Measurements from ENCODE around the gene SPINK8.
"Not testable (repeated sequence)": the region's sequence is repeated elsewhere in the genome, so short reads cannot be mapped to it uniquely, and the experiment has no call there.

SPINK8 gene

DNA sequence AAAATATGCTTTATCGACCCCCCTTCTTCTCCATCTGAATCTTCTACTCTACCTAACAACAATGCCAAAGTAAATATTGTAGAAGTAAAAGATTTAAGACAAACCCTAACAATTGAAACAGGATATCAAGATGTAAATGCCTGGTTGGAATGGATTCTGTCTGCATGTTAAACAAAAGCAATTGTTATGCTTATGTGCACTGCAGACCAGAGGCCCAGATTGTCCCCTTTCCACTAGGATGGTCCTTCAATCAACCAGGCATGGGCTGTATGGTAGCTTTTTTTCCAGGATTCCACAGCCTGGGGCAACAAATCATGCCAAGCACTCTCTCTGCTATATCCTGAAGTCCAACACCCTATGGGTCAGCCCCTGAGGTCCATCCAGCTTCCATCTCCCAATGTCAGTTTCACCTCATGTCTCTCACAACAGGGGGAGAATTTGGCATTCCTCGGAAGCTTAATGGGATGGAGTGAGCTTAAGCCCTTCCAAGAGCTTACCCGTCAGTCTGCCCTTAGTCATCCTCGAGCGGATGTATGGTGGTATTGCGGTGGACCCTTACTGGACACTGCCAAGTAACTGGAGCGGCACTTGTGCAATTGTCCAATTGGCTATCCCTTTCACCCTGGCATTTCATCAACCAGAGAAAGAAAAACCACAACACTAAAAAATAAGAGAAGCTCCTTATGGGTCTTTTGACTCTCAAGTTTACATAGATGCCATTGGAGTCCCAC is 56.4 kb downstream of the SPINK8 start:
- DNase-seq (ENCODE audit: low spot score): no peak

DNA sequence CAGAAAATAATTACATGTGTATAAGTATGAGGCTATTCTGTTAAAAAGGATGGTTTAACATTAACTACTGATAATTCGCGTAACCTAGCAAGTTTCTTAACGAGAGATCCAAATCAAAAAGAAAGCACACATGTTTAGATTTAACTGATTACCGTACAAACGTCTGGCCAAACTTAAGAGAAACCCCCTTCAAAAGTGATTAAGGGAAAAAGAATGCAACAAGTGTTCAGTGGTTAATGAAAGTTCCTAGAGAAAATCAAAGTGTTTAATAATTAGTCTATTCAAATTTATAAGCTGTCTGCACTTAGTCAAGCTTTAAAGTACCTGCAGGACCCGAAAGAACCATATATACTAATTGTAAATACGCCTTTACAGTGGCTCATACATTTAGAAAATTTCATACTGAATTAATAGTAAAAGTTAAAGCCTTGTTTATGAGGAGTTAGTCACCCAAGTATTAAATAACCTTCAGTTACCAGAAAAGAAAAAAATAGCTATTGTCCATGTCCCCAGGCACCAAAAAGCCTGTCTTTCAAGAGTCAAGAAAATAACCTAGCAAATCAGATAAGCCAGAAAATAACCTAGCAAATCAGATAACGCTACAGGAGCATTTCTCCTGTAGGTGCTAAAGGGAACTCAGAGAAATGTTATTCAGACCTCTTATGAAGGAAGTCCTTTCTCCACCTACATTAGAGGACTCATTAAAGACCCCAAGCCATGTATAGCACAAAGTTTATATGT is 58.0 kb downstream of the SPINK8 start:
- no peak for DNase-seq (ENCODE audit: low spot score)

DNA sequence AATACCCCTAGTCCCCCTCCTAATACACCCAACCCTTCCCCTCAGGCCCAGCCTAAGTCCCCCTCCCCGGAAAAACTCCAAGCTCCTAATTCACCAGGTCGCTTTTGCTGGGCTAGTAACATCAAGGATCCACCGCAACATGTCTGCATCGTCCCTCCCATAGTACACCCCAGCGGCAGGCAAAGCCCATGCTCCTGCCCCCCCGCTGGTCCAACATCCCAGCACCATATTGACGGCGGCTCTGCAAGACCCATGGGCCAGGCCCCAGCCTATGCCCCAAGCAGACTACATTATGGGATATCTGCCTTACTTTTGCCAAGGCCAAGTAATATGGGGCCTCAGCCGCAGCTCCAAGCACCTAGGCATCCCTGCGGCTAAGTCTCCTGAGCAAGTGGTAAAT is 59.0 kb downstream of the SPINK8 start:
- no peak for DNase-seq (ENCODE audit: low spot score)

DNA sequence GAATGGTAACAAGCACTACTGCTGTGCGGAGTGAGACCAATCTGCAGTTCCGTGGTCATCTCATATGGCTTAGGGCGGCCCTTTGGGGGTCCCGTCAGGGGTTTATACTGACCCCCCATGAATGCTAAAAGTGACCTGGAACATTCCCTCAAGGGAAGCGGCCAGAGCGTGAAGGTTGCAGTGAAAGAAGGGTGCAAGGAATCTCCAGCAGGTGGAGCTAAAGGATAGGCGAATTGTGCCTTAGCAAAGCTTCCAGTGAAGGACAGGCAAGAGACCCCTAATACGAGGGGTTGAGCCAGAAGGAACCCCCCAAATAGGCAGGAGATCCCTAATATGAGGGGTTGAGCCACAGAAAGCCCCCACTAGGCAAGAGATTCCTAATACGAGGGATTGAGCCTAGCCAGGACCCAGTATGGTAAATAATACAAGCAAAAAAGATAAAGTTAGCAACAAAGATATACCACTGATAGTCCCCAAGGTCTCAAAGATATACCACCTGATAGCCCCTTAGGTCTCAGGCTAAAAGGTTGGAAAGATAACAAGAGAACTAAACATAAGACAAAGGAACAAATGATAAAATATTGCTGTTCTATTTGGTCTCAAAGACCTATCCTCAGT is 59.8 kb downstream of the SPINK8 start:
- peak; percentile 55 for DNase-seq (ENCODE audit: low spot score)

DNA sequence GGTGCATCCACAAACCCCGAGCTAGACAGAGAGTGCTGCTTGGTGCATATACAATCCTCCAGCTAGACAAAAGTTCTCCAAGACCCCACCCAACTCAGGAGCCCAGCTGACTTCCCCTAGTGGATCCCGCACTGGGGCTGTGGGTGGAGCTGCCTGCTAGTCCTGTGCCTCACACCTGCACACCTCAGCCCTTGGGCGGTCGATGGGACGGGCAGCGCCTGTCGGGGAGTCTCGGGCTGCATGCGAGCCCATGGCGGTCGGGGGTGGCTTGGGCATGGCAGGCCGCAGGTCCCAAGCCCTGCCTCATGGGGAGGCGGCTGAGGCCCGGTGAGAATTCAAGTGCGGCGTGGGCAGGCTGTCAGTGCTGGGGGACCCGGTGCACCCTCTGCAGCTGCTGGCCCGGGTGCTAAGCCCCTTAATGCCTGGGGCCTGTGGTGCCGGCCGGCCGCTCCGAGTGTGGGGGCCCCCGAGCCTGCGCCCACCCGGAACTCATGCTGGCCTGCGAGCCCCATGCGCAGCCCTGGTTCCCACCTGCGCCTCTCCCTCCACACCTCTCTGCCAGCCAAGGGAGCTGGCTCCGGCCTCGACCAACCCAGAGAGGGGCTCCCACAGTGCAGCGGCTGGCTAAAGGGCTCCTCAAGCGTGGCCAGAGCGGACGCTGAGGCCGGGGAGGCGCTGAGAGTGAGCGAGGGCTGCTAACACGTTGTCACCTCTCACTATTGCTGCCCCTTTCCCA is 61.5 kb downstream of the SPINK8 start:
- DNase-seq (ENCODE audit: low spot score): no peak

DNA sequence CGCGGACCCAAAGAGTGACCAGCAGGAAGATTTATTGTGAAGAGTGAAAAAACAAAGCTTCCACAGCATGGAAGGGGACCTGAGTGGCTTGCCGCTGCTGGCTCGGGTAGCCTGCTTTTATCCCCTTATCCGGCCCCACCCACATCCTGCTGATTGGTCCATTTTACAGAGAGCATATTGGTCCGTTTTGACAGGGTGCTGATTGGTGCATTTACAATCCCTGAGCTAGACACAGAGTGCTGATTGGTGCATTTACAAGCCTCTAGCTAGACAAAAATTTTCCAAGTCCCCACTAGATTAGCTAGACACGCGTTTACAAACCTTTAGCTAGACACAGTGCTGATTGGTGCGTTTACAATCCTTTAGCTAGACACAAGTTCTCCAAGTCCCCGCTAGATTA is 62.2 kb downstream of the SPINK8 start:
- not testable (repeated sequence) for DNase-seq (ENCODE audit: low spot score)

DNA sequence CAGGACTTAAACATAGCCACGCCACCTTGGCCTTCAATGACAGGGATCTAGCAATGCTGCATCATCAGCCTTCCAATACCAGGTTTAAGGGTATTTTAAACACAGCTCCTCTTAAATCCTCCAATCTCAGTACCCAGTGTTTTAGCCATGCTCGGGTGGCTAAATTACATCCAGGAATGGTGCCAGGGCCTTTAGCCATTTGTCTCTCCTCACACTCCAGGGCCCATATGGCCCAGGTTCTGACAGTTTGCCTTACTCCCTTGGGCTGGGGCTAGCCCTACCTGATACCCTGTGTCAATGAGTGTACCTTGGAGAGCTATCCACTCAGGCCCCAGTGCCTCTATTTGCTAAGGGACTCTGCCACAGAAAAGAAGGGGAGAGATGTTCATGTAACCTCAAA is 63.2 kb downstream of the SPINK8 start:
- no peak for DNase-seq (ENCODE audit: low spot score)

DNA sequence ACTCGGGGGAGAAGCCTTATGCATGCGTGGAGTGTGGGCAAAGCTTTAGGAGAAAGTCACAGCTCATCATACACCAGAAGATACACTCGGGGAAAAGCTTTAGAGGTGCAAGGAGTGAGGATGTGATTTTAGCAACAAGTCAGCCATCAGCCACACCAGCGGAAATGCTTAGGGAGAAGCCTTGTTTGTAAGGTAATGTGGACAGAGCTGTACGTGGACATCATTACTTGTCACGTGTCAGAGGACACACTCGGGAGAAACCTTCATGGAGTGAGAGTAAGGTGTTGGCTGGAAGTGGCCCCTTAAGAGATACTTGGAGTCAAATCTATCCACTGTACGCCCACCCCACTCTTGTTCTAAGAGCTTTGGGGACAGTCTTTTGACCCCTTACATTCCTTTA is 63.9 kb downstream of the SPINK8 start:
- DNase-seq (ENCODE audit: low spot score): no peak

- peak; percentile 20 for DNase-seq (ENCODE audit: low spot score)
These were observed 64.4 kb downstream of the SPINK8 start for GRCh38 chr3:48268936-48269561.

DNA sequence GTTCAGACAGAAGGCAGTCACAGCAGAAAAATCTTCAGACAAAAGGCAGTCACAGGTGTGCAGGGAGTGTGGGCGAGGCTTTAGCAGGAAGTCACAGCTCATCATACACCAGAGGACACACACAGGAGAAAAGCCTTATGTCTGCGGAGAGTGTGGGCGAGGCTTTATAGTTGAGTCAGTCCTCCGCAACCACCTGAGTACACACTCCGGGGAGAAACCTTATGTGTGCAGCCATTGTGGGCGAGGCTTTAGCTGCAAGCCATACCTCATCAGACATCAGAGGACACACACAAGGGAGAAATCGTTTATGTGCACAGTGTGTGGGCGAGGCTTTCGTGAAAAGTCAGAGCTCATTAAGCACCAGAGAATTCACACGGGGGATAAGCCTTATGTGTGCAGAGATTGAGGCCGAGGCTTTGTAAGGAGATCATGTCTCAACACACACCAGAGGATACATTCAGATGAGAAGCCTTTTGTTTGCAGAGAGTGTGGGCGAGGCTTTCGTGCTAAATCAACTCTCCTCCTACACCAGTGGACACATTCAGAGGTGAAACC is 65.0 kb downstream of the SPINK8 start:
- peak; percentile 83 for DNase-seq (ENCODE audit: low spot score)

GRCh38 chr3:48267782-48268181 is 65.7 kb downstream of the SPINK8 start:
- DNase-seq (ENCODE audit: low spot score): no peak

DNA sequence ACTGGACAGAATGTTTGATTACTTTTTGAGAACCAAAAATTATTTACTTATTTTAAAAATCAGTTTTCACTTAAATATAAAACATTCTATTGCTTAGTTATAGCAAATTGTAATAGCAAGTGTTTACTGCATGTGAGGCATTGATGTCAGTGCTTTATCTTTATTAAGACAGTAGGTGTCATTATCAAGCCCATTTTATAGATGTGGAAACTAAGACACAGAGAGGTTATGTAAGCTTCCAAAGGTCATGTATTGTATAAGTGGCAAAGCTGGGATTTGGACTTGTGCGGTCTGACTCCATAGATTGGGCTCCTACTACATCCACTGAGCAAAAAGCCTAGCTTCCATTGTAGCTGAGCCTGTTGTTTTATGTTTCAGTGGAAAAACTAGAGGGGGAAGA is 74.9 kb downstream of the SPINK8 start:
- DNase-seq (ENCODE audit: low spot score): no peak
